WTC11 (cell line): ENCODE results near the gene WNT3A. TPM values are rescaled to one million over a fixed set of nuclear protein-coding genes. Genes with fewer than 3 reads are reported as not detected.

Source experiments
- ATAC-seq: fragments of 200-7000 bp; cut with Tn5 transposase; 2 replicates; pipeline ENCODE4 v1.10.0; 2021; ENCODE audit warnings: mild to moderate bottlenecking, moderate library complexity
- CTCF ChIA-PET: fragments of 300-600 bp; sonication (Branson Sonifier 250); formaldehyde crosslinking; loops from one replicate; lab custom pipeline; 2021; ENCODE audit warnings: antibody characterized with exemption; lab: Charles Lee
- POLR2A ChIA-PET: fragments of 350-600 bp; sonication (Branson Sonifier 250); formaldehyde crosslinking; loops from one replicate; lab custom pipeline; 2021; ENCODE audit warnings: antibody characterized with exemption; lab: Charles Lee
- DNase-seq: peaks from one replicate; pipeline ENCODE4 v3.0.0; 2021; ENCODE audit warnings: low spot score
- H3K27ac Mint-ChIP-seq: 2 replicates; pipeline ENCODE4 v1.8.0; 2021; ENCODE audit warnings: mixed read lengths
- H3K27me3 Mint-ChIP-seq: 2 replicates; pipeline ENCODE4 v1.8.0; 2021; ENCODE audit warnings: low read depth, mild to moderate bottlenecking, moderate library complexity, mixed read lengths
- H3K36me3 Mint-ChIP-seq: 2 replicates; pipeline ENCODE4 v1.8.0; 2021; ENCODE audit warnings: mixed read lengths
- H3K4me1 Mint-ChIP-seq: 2 replicates; pipeline ENCODE4 v1.8.0; 2022; ENCODE audit warnings: mixed read lengths
- H3K4me3 Mint-ChIP-seq: 2 replicates; pipeline ENCODE4 v1.8.0; 2021; ENCODE audit warnings: mild to moderate bottlenecking, moderate library complexity, mixed read lengths
- H3K9me3 Mint-ChIP-seq: 2 replicates; pipeline ENCODE4 v1.8.0; 2021; ENCODE audit warnings: mixed read lengths
- ATF1 ChIP-seq: sonication (generic); formaldehyde crosslinking; IDR thresholded peaks from 2 replicates; pipeline ENCODE4 v1.8.1; 2023; ENCODE audit warnings: mild to moderate bottlenecking, moderate library complexity, missing genetic modification reagents
- EMX1 ChIP-seq: fragments of 250-450 bp; sonication (Bioruptor Pico); IDR thresholded peaks from 2 replicates; pipeline ENCODE4 v1.8.0; 2021; ENCODE audit warnings: mild to moderate bottlenecking
- ETV6 ChIP-seq: sonication (generic); formaldehyde crosslinking; IDR thresholded peaks from 2 replicates; pipeline ENCODE4 v1.8.1; 2022; ENCODE audit warnings: mild to moderate bottlenecking, missing genetic modification reagents
- FOXJ3 ChIP-seq: sonication (generic); formaldehyde crosslinking; IDR thresholded peaks from 2 replicates; pipeline ENCODE4 v1.9.0; 2021; ENCODE audit warnings: missing genetic modification reagents, mild to moderate bottlenecking, borderline replicate concordance
- GABPB1 ChIP-seq: sonication (generic); formaldehyde crosslinking; IDR thresholded peaks from 2 replicates; pipeline ENCODE4 v1.8.1; 2023; ENCODE audit warnings: mild to moderate bottlenecking, missing genetic modification reagents
- IRF1 ChIP-seq: sonication (generic); formaldehyde crosslinking; IDR thresholded peaks from 2 replicates; pipeline ENCODE4 v1.8.0; 2023; ENCODE audit warnings: missing genetic modification reagents
- IRF2 ChIP-seq: sonication (generic); formaldehyde crosslinking; IDR thresholded peaks from 2 replicates; pipeline ENCODE4 v1.8.0; 2022; ENCODE audit warnings: low read depth, missing genetic modification reagents, borderline replicate concordance
- NFATC4 ChIP-seq: fragments of 250-450 bp; sonication (Bioruptor Pico); IDR thresholded peaks from 2 replicates; pipeline ENCODE4 v1.9.0; 2021; ENCODE audit warnings: mild to moderate bottlenecking
- SMAD3 ChIP-seq: sonication (generic); formaldehyde crosslinking; IDR thresholded peaks from 2 replicates; pipeline ENCODE4 v1.8.0; 2022; ENCODE audit warnings: missing genetic modification reagents, mild to moderate bottlenecking, borderline replicate concordance
- SOX15 ChIP-seq: fragments of 250-450 bp; sonication (Bioruptor Pico); IDR thresholded peaks from 2 replicates; pipeline ENCODE4 v1.9.0; 2021; ENCODE audit warnings: mild to moderate bottlenecking
- TEAD1 ChIP-seq: sonication (generic); formaldehyde crosslinking; IDR thresholded peaks from 2 replicates; pipeline ENCODE4 v1.8.0; 2022; ENCODE audit warnings: mild to moderate bottlenecking, missing genetic modification reagents
- TP53 ChIP-seq: sonication (generic); formaldehyde crosslinking; IDR thresholded peaks from 2 replicates; pipeline ENCODE4 v1.8.1; 2023; ENCODE audit warnings: mild to moderate bottlenecking, missing genetic modification reagents
- ZMAT4 ChIP-seq: fragments of 250-450 bp; sonication (Bioruptor Pico); IDR thresholded peaks from 2 replicates; pipeline ENCODE4 v1.9.0; 2021; ENCODE audit warnings: mild to moderate bottlenecking
- ZNF121 ChIP-seq: sonication (generic); formaldehyde crosslinking; IDR thresholded peaks from 2 replicates; pipeline ENCODE4 v1.8.0; 2023; ENCODE audit warnings: missing genetic modification reagents
- ZNF396 ChIP-seq: fragments of 250-450 bp; sonication (Bioruptor Pico); IDR thresholded peaks from 2 replicates; pipeline ENCODE4 v1.8.0; 2021; ENCODE audit warnings: mild to moderate bottlenecking, moderate library complexity, borderline replicate concordance
- total RNA-seq: library from RNA; stranded (reverse); gene quantifications from 3 replicates; pipeline ENCODE4 v1.2.3, GENCODE V29; 2021
- TF ChIP-seq, protein P1 (sequence below): fragments of 250-450 bp; sonication (Bioruptor Pico); IDR thresholded peaks from 2 replicates; pipeline ENCODE4 v2.1.2; 2022; ENCODE audit warnings: mild to moderate bottlenecking, moderate library complexity
- TF ChIP-seq, protein P2 (sequence below): sonication (generic); formaldehyde crosslinking; IDR thresholded peaks from 2 replicates; pipeline ENCODE4 v1.8.1; 2023; ENCODE audit warnings: mild to moderate bottlenecking, missing genetic modification reagents, moderate library complexity
- TF ChIP-seq, protein P3 (sequence below): sonication (generic); formaldehyde crosslinking; IDR thresholded peaks from 2 replicates; pipeline ENCODE4 v1.8.0; 2023; ENCODE audit warnings: missing genetic modification reagents, mild to moderate bottlenecking, borderline replicate concordance
- TF ChIP-seq, protein P4 (sequence below): sonication (generic); formaldehyde crosslinking; IDR thresholded peaks from 2 replicates; pipeline ENCODE4 v1.8.0; 2023; ENCODE audit warnings: mild to moderate bottlenecking, missing genetic modification reagents
- TF ChIP-seq, protein P5 (sequence below): sonication (generic); formaldehyde crosslinking; IDR thresholded peaks from 2 replicates; pipeline ENCODE4 v1.8.0; 2022; ENCODE audit warnings: mild to moderate bottlenecking, missing genetic modification reagents

The WNT3A gene
- total RNA-seq, 1 experiment from 2014 or later: 0.17 TPM

- no peak overlapping the region for H3K27ac Mint-ChIP-seq
- ATAC-seq (no peak), DNase-seq (no peak)
- no peaks in the 10 kb centered on the region for H3K36me3 Mint-ChIP-seq
- no peak overlapping the region for H3K4me3 Mint-ChIP-seq
- H3K4me1 Mint-ChIP-seq: 0 out of 2 replicates have a peak, but pooled peaks cover 4% of the 10 kb centered on the region
- CTCF ChIA-PET: no interaction called here
- no peaks in the 10 kb centered on the region for H3K9me3 Mint-ChIP-seq
- POLR2A ChIA-PET: no interaction called here
- peaks cover 86% of the 10 kb centered on the region for H3K27me3 Mint-ChIP-seq
- no peak for TF ChIP-seq EMX1
- TF ChIP-seq, protein P1, sequence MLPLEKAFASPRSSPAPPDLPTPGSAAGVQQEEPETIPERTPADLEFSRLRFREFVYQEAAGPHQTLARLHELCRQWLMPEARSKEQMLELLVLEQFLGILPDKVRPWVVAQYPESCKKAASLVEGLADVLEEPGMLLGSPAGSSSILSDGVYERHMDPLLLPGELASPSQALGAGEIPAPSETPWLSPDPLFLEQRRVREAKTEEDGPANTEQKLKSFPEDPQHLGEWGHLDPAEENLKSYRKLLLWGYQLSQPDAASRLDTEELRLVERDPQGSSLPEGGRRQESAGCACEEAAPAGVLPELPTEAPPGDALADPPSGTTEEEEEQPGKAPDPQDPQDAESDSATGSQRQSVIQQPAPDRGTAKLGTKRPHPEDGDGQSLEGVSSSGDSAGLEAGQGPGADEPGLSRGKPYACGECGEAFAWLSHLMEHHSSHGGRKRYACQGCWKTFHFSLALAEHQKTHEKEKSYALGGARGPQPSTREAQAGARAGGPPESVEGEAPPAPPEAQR (CRISPR knock-in tag): no peak
- no peak for TF ChIP-seq IRF1 (CRISPR knock-in tag)
- TF ChIP-seq SOX15: no peak
- TF ChIP-seq, protein P2, sequence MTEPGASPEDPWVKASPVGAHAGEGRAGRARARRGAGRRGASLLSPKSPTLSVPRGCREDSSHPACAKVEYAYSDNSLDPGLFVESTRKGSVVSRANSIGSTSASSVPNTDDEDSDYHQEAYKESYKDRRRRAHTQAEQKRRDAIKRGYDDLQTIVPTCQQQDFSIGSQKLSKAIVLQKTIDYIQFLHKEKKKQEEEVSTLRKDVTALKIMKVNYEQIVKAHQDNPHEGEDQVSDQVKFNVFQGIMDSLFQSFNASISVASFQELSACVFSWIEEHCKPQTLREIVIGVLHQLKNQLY (CRISPR knock-in tag): no peak
- no peak for TF ChIP-seq IRF2 (CRISPR knock-in tag)
- TF ChIP-seq ZNF396 (CRISPR knock-in tag): no peak
- TF ChIP-seq GABPB1 (CRISPR knock-in tag): no peak
- TF ChIP-seq ATF1 (CRISPR knock-in tag): no peak
These were observed 64.1 kb downstream of the WNT3A start for GRCh38 chr1:228070851-228071250.

DNA sequence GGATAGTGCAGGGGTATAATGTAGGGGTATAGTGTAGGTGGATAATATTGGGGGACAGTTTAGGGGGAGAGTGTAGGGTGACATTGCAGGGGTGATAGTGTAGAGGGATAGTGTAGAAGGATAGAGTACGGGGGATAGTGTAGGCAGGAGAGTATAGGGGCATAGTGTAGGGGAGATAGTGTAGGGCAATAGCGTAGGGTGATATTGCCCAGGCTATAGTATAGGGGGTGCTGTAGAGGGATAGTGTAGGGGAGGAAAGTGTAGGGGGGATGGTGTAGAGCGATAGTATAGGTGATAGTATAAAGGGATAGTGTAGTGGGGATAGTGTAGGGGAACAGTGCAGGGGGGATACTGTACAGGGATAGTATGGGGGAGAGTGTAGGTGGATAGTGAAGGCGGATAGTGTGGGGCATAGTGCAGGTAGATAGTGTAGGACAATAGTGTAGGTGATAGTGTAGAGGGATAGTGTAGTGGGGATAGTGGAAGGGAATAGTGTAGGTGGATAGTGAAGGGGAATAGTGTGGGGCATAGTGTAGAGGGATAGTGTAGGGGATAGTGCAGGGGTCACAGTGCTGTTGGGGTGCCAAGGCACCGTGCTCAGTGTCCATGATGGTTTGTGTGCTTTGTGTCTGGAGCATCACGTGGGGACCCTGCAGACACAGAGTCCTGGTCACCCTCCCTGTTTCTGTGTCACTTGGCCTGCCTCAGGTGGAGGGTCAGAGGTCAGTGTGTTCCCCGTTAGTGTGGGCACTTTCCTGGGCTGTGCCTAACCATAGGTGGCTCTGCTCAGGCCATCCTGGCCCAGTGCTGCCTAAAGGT, 65.2 kb downstream of the WNT3A start:
- Mint-ChIP-seq H3K27ac (no peak overlapping the region), H3K27me3 (peaks cover 86% of the 10 kb centered on the region), H3K4me3 (no peak overlapping the region), H3K4me1 (0 out of 2 replicates have a peak, but pooled peaks cover 4% of the 10 kb centered on the region), H3K9me3 (no peaks in the 10 kb centered on the region), H3K36me3 (no peaks in the 10 kb centered on the region)
- no peak for DNase-seq
- CTCF ChIA-PET: no interaction called here
- peak; percentile 47 for ATAC-seq
- POLR2A ChIA-PET: no interaction called here
- TF ChIP-seq NFATC4 (CRISPR knock-in tag) (no peak), GABPB1 (CRISPR knock-in tag) (no peak), ZMAT4 (CRISPR knock-in tag) (no peak), ETV6 (CRISPR knock-in tag) (no peak), FOXJ3 (CRISPR knock-in tag) (no peak), ZNF121 (CRISPR knock-in tag) (no peak), TP53 (CRISPR knock-in tag) (no peak), TEAD1 (CRISPR knock-in tag) (no peak), SMAD3 (CRISPR knock-in tag) (no peak)
- TF ChIP-seq, protein P3, sequence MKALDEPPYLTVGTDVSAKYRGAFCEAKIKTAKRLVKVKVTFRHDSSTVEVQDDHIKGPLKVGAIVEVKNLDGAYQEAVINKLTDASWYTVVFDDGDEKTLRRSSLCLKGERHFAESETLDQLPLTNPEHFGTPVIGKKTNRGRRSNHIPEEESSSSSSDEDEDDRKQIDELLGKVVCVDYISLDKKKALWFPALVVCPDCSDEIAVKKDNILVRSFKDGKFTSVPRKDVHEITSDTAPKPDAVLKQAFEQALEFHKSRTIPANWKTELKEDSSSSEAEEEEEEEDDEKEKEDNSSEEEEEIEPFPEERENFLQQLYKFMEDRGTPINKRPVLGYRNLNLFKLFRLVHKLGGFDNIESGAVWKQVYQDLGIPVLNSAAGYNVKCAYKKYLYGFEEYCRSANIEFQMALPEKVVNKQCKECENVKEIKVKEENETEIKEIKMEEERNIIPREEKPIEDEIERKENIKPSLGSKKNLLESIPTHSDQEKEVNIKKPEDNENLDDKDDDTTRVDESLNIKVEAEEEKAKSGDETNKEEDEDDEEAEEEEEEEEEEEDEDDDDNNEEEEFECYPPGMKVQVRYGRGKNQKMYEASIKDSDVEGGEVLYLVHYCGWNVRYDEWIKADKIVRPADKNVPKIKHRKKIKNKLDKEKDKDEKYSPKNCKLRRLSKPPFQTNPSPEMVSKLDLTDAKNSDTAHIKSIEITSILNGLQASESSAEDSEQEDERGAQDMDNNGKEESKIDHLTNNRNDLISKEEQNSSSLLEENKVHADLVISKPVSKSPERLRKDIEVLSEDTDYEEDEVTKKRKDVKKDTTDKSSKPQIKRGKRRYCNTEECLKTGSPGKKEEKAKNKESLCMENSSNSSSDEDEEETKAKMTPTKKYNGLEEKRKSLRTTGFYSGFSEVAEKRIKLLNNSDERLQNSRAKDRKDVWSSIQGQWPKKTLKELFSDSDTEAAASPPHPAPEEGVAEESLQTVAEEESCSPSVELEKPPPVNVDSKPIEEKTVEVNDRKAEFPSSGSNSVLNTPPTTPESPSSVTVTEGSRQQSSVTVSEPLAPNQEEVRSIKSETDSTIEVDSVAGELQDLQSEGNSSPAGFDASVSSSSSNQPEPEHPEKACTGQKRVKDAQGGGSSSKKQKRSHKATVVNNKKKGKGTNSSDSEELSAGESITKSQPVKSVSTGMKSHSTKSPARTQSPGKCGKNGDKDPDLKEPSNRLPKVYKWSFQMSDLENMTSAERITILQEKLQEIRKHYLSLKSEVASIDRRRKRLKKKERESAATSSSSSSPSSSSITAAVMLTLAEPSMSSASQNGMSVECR: no peak
- TF ChIP-seq, protein P4, sequence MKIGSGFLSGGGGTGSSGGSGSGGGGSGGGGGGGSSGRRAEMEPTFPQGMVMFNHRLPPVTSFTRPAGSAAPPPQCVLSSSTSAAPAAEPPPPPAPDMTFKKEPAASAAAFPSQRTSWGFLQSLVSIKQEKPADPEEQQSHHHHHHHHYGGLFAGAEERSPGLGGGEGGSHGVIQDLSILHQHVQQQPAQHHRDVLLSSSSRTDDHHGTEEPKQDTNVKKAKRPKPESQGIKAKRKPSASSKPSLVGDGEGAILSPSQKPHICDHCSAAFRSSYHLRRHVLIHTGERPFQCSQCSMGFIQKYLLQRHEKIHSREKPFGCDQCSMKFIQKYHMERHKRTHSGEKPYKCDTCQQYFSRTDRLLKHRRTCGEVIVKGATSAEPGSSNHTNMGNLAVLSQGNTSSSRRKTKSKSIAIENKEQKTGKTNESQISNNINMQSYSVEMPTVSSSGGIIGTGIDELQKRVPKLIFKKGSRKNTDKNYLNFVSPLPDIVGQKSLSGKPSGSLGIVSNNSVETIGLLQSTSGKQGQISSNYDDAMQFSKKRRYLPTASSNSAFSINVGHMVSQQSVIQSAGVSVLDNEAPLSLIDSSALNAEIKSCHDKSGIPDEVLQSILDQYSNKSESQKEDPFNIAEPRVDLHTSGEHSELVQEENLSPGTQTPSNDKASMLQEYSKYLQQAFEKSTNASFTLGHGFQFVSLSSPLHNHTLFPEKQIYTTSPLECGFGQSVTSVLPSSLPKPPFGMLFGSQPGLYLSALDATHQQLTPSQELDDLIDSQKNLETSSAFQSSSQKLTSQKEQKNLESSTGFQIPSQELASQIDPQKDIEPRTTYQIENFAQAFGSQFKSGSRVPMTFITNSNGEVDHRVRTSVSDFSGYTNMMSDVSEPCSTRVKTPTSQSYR (CRISPR knock-in tag): no peak
- TF ChIP-seq, protein P5, sequence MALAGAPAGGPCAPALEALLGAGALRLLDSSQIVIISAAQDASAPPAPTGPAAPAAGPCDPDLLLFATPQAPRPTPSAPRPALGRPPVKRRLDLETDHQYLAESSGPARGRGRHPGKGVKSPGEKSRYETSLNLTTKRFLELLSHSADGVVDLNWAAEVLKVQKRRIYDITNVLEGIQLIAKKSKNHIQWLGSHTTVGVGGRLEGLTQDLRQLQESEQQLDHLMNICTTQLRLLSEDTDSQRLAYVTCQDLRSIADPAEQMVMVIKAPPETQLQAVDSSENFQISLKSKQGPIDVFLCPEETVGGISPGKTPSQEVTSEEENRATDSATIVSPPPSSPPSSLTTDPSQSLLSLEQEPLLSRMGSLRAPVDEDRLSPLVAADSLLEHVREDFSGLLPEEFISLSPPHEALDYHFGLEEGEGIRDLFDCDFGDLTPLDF: no peak
